GM19324 (cell line): ENCODE results near the gene RGS4.

ENCODE experiments used
- ATAC-seq: cut with Tn5 transposase; IDR thresholded peaks from one replicate; pipeline ENCODE4 v1.9.1; 2021; ENCODE audit warnings: mild to moderate bottlenecking, moderate library complexity; ENCODE audit not compliant: unreplicated experiment, low FRiP score

Gene RGS4

GRCh38 chr1:163094589-163094988 lies 25.4 kb downstream of the RGS4 start:
- ATAC-seq, result no peak

GRCh38 chr1:163095213-163095612 lies 26.1 kb downstream of the RGS4 start:
- no peak for ATAC-seq

DNA sequence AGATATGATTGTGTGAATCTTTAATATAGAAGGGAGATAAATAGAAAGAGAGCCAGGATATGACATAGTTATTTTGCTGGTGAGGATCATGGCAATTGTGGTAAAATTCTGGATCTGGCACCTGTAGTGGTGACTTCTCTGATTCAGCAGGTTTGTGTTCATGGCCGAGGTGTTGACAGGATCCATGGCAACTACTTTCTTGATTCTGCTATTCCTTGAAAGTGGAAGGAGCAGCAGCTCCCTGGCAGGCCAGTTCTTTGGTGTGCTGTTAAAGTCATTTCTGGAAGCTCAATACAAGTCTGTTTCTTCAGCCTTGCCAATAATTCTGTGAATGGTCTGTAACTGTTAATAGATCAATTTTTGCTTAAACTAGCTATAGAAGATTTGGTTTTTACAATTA lies 33.4 kb downstream of the RGS4 start:
- ATAC-seq, result no peak

GRCh38 chr1:163104385-163105099 lies 35.4 kb downstream of the RGS4 start:
- no peak for ATAC-seq

- no peak for ATAC-seq
These were observed 37.3 kb downstream of the RGS4 start for GRCh38 chr1:163106364-163106987.

- ATAC-seq, result no peak
These were observed 38.5 kb downstream of the RGS4 start for GRCh38 chr1:163107655-163108054.

DNA sequence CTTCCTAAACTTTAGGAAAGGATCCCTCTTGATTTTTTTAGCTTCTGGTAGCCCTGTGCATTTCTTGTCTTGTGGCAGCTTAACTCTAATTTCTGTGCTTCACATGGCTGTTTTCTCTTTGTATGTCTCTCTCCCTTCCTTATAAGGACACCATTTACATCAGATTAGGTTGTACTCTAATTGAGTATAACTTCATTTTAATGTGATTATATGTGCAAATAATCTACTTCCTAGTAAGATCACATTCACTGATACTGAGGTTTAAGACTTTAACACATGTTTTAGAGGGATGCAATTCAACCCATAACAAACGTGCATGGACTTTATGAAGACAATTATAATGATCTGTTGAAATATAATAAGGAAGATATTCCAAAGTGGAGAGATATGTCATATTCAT lies 46.7 kb downstream of the RGS4 start:
- no peak for ATAC-seq

- no peak for ATAC-seq
These were observed 50.5 kb downstream of the RGS4 start for GRCh38 chr1:163119707-163120106.

GRCh38 chr1:163120372-163120771 lies 51.2 kb downstream of the RGS4 start:
- ATAC-seq, result no peak

DNA sequence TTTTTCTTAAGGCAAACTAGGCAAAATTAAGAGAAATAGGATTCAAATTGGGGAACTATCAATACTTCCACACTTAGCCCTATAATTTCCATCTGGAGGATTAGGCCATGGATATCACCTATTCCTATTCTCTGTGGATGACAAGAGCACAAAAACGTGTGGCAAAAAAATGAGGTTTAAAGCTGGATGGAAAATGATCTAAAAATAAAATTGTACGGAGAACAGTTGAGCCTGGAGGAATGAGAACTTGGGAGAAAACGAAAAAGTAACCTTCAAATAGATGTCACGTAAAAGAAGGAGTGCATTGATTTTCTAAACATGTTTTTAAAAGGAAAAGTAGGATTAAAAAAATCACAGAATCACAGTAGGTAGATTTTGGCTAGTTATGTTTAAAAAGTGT lies 55.7 kb downstream of the RGS4 start:
- ATAC-seq, result no peak
